Lower lobe of right lung (tissue), 2 donors: ENCODE results near the gene BCAR3. TPM values are rescaled to one million over a fixed set of nuclear protein-coding genes. Genes with fewer than 3 reads are reported as not detected.

Source experiments
- ATAC-seq, 2 donors: fragments of 200-7000 bp; cut with Tn5 transposase; one replicate each; pipeline ENCODE4 v1.9.1; 2020 to 2022; ENCODE audit warnings: mild to moderate bottlenecking in 2 of 2, moderate library complexity in 2 of 2
- DNase-seq: peaks from one replicate; pipeline ENCODE4 v3.0.0-alpha.2; 2020
- H3K27ac ChIP-seq: fragments of 200-600 bp; one replicate; pipeline ENCODE4 v1.8.0; 2022
- H3K27me3 ChIP-seq: fragments of 200-600 bp; one replicate; pipeline ENCODE4 v1.8.0; 2022; ENCODE audit warnings: low read depth
- H3K36me3 ChIP-seq: fragments of 200-600 bp; one replicate; pipeline ENCODE4 v1.8.0; 2022; ENCODE audit warnings: mild to moderate bottlenecking
- H3K4me1 ChIP-seq: fragments of 200-600 bp; one replicate; pipeline ENCODE4 v1.8.0; 2022
- H3K4me3 ChIP-seq: fragments of 200-600 bp; one replicate; pipeline ENCODE4 v1.8.0; 2022; ENCODE audit warnings: mild to moderate bottlenecking
- H3K9me3 ChIP-seq: fragments of 200-600 bp; one replicate; pipeline ENCODE4 v1.8.0; 2022
- CTCF ChIP-seq: fragments of 200-600 bp; IDR thresholded peaks from one replicate; pipeline ENCODE4 v1.8.0; 2022; ENCODE audit warnings: antibody characterized with exemption, mild to moderate bottlenecking
- intact Hi-C: fragments of 100-400 bp; cut with DNase I; formaldehyde crosslinking; loops from one replicate; pipeline ENCODE4 v1.11.0; 2022
- total RNA-seq: library from RNA; stranded (reverse); fragmentation: NEBNext Ultra II Directional; extraction: Animal tissue kit (Norgen Biotek cat#: 25700); gene quantifications from one replicate; pipeline ENCODE4 v1.2.1, GENCODE V29; 2021
- donor health status: DM: no; HTN: yes; CAD: no; lungs with severe emphysema.

Gene BCAR3
- total RNA-seq, 1 donor from 2014 or later: 24.9 TPM

- Histone ChIP-seq H3K36me3 (peaks cover 20% of the 10 kb centered on the region), H3K27ac (peak overlapping the region; percentile 13), H3K27me3 (no peaks in the 10 kb centered on the region), H3K4me3 (no peak overlapping the region), H3K4me1 (peaks cover 86% of the 10 kb centered on the region), H3K9me3 (no peaks in the 10 kb centered on the region)
- no peak for DNase-seq
- no peak for TF ChIP-seq CTCF
- intact Hi-C loops: no loop called here
- no peak for ATAC-seq
These were observed 10.5 kb downstream of the BCAR3 start for GRCh38 chr1:93671099-93671621.

DNA sequence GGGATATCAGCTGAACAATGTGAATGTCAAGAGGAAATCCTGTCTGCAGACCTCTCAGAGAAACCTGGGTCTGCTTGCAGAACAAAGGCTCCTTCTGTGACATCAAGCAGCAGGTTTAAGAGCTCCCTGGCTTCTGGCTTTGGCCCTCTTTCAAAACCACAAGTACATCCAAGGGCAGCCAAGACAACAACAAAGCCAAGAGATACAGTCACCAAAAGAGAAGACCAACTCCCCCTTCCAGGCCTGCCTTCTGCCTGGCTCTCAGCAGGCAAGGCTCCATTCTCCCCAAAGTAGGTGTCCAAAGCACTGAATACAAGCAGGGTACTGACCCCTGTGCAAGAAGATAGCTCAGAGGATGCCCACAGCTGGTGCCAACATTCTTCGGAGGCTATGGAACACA, 11.5 kb downstream of the BCAR3 start:
- H3K36me3 ChIP-seq: peaks cover 20% of the 10 kb centered on the region
- H3K4me3 ChIP-seq: no peak overlapping the region
- DNase-seq (no peak), ATAC-seq (peak; percentile 23 to 38)
- peaks cover 79% of the 10 kb centered on the region for H3K4me1 ChIP-seq
- H3K27me3 ChIP-seq: no peaks in the 10 kb centered on the region
- intact Hi-C loops: no loop called here
- no peak for TF ChIP-seq CTCF
- no peak overlapping the region for H3K27ac ChIP-seq
- no peaks in the 10 kb centered on the region for H3K9me3 ChIP-seq

GRCh38 chr1:93669369-93669768, 12.3 kb downstream of the BCAR3 start:
- Histone ChIP-seq H3K36me3 (peaks cover 17% of the 10 kb centered on the region), H3K27me3 (no peaks in the 10 kb centered on the region), H3K4me3 (no peak overlapping the region), H3K9me3 (no peaks in the 10 kb centered on the region), H3K27ac (no peak overlapping the region), H3K4me1 (peaks cover 79% of the 10 kb centered on the region)
- intact Hi-C loops: no loop called here
- no peak for ATAC-seq
- no peak for TF ChIP-seq CTCF
- DNase-seq: no peak

DNA sequence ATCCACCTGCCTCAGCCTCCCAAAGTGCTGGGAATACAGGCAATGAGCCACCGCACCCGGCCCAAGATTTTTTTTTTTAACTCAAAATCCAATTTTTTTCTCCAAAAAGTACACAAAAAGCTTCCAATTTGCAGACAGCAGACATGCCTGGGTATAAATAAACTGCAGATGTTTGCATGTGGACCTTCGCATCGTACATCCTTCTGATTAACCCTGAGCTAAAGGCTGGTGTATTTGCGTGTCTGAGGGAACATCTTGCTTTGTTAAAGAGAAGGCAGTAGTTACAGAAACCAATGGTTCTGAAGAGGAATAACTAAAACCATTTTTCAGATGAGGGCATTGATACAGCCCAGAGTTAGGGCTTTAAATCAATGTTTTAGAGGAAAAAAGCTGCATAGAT, 12.7 kb downstream of the BCAR3 start:
- no peak overlapping the region for H3K27ac ChIP-seq
- no peak for ATAC-seq
- H3K4me3 ChIP-seq: no peak overlapping the region
- H3K27me3 ChIP-seq: no peaks in the 10 kb centered on the region
- H3K9me3 ChIP-seq: no peaks in the 10 kb centered on the region
- DNase-seq: no peak
- H3K4me1 ChIP-seq: peaks cover 79% of the 10 kb centered on the region
- TF ChIP-seq CTCF: no peak
- H3K36me3 ChIP-seq: peaks cover 13% of the 10 kb centered on the region
- intact Hi-C loops: no loop called here

DNA sequence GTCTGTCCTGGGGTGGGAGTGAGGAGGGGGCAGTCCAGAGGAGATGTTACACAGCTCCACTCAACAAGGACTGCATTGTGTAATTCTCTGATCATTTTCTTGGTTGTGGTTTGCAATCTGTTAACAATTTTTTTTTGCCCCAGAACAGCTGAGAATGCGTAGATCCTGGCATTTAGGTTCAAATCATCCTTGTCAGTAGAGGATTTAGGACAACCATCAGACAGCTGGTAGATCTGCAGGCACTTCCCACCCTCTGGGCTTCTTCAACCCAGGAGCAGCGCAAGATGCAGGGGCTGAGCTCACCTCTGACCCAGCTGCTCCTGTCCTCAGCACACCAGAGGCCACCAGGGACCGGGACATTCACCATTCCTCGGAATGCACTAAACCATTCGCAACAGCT, 13.5 kb downstream of the BCAR3 start:
- no peak overlapping the region for H3K27ac ChIP-seq
- TF ChIP-seq CTCF: no peak
- H3K36me3 ChIP-seq: peaks cover 9% of the 10 kb centered on the region
- ATAC-seq (no peak), DNase-seq (no peak)
- H3K4me1 ChIP-seq: peaks cover 78% of the 10 kb centered on the region
- intact Hi-C loops: no loop called here
- no peaks in the 10 kb centered on the region for H3K9me3 ChIP-seq
- H3K4me3 ChIP-seq: no peak overlapping the region
- no peaks in the 10 kb centered on the region for H3K27me3 ChIP-seq

DNA sequence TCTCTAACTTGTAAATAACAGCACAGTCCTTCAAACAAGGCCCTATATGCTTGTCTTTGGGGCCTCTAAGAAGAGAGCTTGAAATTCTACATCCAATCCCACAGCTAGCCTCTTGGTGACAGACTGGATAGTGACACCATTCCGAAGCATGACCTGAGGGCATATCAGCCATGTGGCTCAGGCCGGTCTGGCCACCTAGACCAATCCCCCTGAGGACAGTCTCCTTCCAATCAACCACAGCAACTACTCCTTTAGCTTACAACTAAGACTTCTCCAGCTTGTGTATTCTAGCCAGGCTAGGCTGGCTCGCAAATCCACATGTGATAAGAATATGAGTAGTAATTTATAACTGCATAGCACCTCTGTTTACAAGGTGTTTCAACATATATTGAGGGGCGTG, 14.0 kb downstream of the BCAR3 start:
- no peak for TF ChIP-seq CTCF
- no peak for ATAC-seq
- H3K36me3 ChIP-seq: peaks cover 9% of the 10 kb centered on the region
- no peaks in the 10 kb centered on the region for H3K27me3 ChIP-seq
- intact Hi-C loops: no loop called here
- H3K4me3 ChIP-seq: no peak overlapping the region
- no peak overlapping the region for H3K27ac ChIP-seq
- H3K9me3 ChIP-seq: no peaks in the 10 kb centered on the region
- DNase-seq: no peak
- peaks cover 78% of the 10 kb centered on the region for H3K4me1 ChIP-seq
